Measurements from ENCODE around the gene QSOX1.

The QSOX1 gene

DNA sequence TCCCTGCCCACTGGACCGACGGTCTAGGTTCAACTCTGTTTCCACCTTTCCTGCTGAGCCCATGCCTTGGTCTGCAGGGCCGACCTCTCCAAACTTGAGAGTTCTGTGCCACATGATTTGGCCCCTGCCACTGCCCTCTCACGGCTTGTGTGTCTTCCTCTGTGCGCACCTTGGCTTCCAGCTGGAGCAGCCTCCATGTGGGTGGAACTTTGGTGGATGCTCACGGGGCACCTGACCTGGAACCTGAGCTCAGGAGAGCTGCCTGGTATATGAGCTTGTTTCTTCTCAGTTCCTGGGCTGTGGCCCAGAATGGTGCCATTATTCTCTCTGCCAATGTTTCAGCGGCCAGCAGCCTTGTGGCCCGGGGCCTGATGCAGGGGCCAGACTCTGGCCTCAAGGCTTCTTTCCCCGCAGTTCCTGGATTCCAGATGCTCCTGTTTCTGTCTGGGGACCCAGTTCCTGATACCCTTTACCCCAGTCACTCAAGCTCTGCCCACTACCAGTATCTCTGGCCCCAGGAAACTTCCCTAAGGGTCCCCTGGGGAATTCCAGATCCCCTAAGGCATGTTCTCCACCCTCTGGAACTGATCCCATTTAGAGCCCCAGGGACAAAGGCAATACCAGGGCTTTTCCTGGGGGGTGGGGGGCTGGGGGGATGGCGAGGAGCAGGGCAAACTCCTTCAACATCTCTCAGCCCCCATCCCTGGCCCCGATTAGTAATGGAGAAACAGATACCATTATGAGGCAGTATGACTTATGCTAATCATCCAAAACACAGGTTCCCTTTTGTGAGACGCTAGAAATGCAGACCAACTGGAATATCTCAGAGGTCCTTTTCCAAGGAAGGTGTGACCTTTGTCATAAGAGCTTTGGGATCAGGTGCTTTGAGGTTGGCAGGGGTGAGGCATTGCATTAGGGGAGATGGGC, 11.1 kb downstream of the QSOX1 start:
- TF ChIP-seq CTCF (IDR thresholded peaks at IDR 0.05; ENCODE audit: extremely low read depth, missing control alignments) = no peak
- DNase-seq (ENCODE audit: low spot score) = no peak

DNA sequence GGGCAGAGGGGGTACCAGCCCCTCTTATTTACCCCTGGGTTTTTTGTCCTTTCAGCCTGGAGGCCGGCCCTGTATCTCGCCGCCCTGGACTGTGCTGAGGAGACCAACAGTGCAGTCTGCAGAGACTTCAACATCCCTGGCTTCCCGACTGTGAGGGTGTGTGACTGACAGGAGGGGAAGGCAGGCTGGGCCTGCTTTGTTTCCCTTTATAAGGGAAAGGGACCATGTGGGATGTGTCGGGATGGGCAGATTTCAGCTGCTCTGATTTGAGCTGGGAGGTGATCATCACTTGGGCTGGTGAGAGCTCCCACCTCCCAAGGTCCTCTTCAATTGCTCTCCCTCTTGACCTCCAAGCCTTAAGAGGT, 11.7 kb downstream of the QSOX1 start:
- DNase-seq (ENCODE audit: low spot score) = no peak
- TF ChIP-seq CTCF (IDR thresholded peaks at IDR 0.05; ENCODE audit: extremely low read depth, missing control alignments) = no peak

GRCh38 chr1:180167021-180167701, 12.5 kb downstream of the QSOX1 start:
- no peak for TF ChIP-seq CTCF (IDR thresholded peaks at IDR 0.05; ENCODE audit: extremely low read depth, missing control alignments)
- DNase-seq (ENCODE audit: low spot score) = no peak

DNA sequence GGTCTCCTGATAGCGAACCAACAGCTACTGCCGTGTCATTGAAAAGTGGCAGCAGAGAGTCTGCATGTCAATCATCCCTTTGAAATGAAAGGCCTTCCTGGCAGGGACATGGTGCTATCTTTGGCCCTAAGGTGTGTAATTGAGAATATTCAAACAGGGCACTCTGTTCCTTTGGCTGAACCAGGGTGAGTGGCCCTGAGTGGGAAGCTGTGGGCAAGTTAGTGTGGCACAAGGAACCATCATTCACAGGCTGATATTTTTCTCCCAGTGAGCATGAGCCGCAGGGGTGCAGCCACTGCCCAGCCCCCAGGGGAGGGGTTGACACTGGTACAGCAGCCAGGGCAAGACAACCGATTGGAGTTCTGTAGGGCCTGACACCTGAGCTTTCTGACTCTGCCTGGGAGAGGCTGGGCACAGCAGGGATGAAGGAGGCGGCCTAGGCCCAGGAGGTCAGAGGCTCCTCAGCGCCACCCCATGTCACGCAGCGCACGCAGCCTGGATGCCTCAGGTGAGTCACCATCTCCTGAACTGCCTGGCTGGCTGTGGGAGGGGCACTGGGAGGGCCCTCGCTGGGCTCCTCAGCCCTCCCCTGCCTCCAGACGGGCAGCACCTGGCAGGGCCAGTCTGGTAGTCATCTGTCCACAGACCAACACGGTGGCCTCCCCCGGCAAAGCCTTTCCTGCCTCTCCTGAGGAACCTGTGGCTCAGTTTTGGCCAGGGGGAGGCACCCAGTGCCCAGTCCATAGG, 13.2 kb downstream of the QSOX1 start:
- DNase-seq (ENCODE audit: low spot score) = no peak
- TF ChIP-seq CTCF (IDR thresholded peaks at IDR 0.05; ENCODE audit: extremely low read depth, missing control alignments) = no peak

- peak; percentile 63 for DNase-seq (ENCODE audit: low spot score)
- peak; percentile 30 for TF ChIP-seq CTCF (IDR thresholded peaks at IDR 0.05; ENCODE audit: extremely low read depth, missing control alignments)
These were observed 14.3 kb downstream of the QSOX1 start for GRCh38 chr1:180168786-180169639.

DNA sequence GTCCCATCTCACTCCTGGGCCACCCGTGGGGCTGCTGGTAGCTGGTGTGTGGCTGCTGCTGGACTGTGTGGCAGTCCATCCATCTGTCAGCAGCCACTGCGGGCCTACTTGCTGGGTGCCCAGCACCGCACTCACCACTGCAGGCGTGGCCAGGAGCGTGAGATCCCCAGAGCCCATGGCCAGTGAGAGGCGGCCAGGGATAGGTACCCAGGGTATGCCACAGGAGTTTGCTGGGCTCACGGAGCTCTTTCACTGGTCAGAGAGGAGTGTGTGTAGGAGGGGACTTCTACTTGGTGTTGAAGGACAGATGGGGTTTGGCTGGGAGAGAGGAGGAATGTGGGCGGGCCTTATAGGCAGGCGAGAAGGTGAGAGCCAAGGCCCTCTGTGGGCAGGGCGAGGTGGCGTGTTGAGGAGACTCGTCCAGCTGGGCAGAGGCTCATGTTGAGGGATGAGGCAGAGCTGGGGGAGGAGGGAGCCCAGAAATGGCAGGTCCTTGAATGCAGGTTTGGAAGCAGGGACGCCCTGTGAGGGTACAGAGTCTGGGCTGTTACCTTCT, 15.0 kb downstream of the QSOX1 start:
- TF ChIP-seq CTCF (IDR thresholded peaks at IDR 0.05; ENCODE audit: extremely low read depth, missing control alignments) = no peak

More for the DNA sequence above, 15.0 kb downstream of the QSOX1 start:
- DNase-seq (ENCODE audit: low spot score) = no peak
